PC-3 (cell line): ENCODE results near the gene AEN.

Experiments used
- EZH2 ChIP-seq: fragments of 300-600 bp; sonication (generic); IDR thresholded peaks from one replicate; pipeline ENCODE4 v1.6.1; 2017; ENCODE audit warnings: antibody characterized with exemption, mild to moderate bottlenecking, low read length; ENCODE audit not compliant: unreplicated experiment
- TF ChIP-seq, protein P1 (sequence below): fragments of 300-600 bp; sonication (generic); conservative IDR thresholded peaks from 2 replicates; pipeline ENCODE4 v1.5.1; 2017; ENCODE audit warnings: antibody characterized with exemption, low read depth, mild to moderate bottlenecking, low read length

DNA sequence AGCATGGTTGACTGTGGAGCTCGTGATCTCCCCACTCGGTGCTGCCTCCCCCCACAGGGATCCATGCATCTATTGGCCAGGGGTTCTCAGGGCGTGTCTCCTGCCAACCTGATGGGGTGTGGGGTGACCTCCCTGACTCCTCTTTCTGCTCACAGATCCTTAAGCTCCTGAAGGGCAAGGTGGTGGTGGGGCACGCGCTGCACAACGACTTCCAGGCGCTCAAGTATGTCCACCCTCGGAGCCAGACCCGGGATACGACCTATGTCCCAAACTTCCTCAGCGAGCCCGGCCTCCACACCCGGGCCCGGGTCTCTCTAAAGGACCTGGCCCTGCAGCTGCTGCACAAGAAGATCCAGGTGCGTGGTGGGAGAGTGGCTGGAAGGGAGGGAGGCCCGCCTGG lies 7.9 kb downstream of the AEN start:
- TF ChIP-seq, protein P1, sequence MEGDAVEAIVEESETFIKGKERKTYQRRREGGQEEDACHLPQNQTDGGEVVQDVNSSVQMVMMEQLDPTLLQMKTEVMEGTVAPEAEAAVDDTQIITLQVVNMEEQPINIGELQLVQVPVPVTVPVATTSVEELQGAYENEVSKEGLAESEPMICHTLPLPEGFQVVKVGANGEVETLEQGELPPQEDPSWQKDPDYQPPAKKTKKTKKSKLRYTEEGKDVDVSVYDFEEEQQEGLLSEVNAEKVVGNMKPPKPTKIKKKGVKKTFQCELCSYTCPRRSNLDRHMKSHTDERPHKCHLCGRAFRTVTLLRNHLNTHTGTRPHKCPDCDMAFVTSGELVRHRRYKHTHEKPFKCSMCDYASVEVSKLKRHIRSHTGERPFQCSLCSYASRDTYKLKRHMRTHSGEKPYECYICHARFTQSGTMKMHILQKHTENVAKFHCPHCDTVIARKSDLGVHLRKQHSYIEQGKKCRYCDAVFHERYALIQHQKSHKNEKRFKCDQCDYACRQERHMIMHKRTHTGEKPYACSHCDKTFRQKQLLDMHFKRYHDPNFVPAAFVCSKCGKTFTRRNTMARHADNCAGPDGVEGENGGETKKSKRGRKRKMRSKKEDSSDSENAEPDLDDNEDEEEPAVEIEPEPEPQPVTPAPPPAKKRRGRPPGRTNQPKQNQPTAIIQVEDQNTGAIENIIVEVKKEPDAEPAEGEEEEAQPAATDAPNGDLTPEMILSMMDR, result no peak
- no peak for TF ChIP-seq EZH2
